AG10803 (cell line): ENCODE results near the gene MAB21L2.

Experiments
- DNase-seq: peaks from one replicate; pipeline ENCODE4 v3.0.0; 2010; ENCODE audit warnings: low read depth
- H3K4me3 ChIP-seq: 2 replicates; pipeline ENCODE4 v1.5.1; 2011; ENCODE audit warnings: mild to moderate bottlenecking, low read length, control low read depth
- CTCF ChIP-seq: conservative IDR thresholded peaks from 2 replicates; pipeline ENCODE4 v1.5.1; 2011; ENCODE audit warnings: mild to moderate bottlenecking, low read length, control low read depth, inconsistent platforms

The MAB21L2 gene

GRCh38 chr4:150574678-150575077 is 7.3 kb upstream of the MAB21L2 start:
- TF ChIP-seq CTCF = no peak
- DNase-seq = no peak
- no peak overlapping the region for H3K4me3 ChIP-seq

GRCh38 chr4:150577796-150578195 is 4.2 kb upstream of the MAB21L2 start:
- H3K4me3 ChIP-seq = no peak overlapping the region
- no peak for TF ChIP-seq CTCF
- no peak for DNase-seq

- H3K4me3 ChIP-seq = peak overlapping the region; percentile 55
- no peak for TF ChIP-seq CTCF
- no peak for DNase-seq
Measured at GRCh38 chr4:150578745-150579501, 3.0 kb upstream of the MAB21L2 start.

GRCh38 chr4:150579551-150580234 is 2.3 kb upstream of the MAB21L2 start:
- peak; percentile 34 for DNase-seq
- no peak for TF ChIP-seq CTCF
- H3K4me3 ChIP-seq = peak overlapping the region; percentile 55

GRCh38 chr4:150580306-150580705 is 1.6 kb upstream of the MAB21L2 start:
- DNase-seq = no peak
- no peak for TF ChIP-seq CTCF
- no peak overlapping the region; the same call in 1 of the 2 replicates for H3K4me3 ChIP-seq

- no peak for DNase-seq
- H3K4me3 ChIP-seq = no peak overlapping the region
- TF ChIP-seq CTCF = no peak
Measured at GRCh38 chr4:150581056-150581605, 820 bp upstream of the MAB21L2 start.
